Esophagus muscularis mucosa (tissue), 3 donors: ENCODE data around the gene GAS7.

Source experiments
- CTCF ChIP-seq, 3 experiments: fragments of 200-600 bp in 2 of 3; fragments of 450-650 bp in 1 of 3; sonication (generic) in 2 of 3; IDR thresholded peaks; one replicate each; pipeline ENCODE4 v1.5.1; 2017 to 2019; ENCODE audit warnings: antibody characterized with exemption in 3 of 3, mild to moderate bottlenecking in 2 of 3, moderate library complexity in 1 of 3
- POLR2A ChIP-seq: fragments of 450-650 bp; IDR thresholded peaks from one replicate; pipeline ENCODE4 v1.6.1; 2017; ENCODE audit warnings: antibody characterized with exemption, moderate library complexity, mild to moderate bottlenecking, low read depth
- POLR2AphosphoS5 ChIP-seq, 2 donors: sonication (generic); formaldehyde crosslinking; IDR thresholded peaks; one replicate each; pipeline ENCODE4 v1.6.1; 2017; ENCODE audit warnings: antibody characterized with exemption in 2 of 2

DNA sequence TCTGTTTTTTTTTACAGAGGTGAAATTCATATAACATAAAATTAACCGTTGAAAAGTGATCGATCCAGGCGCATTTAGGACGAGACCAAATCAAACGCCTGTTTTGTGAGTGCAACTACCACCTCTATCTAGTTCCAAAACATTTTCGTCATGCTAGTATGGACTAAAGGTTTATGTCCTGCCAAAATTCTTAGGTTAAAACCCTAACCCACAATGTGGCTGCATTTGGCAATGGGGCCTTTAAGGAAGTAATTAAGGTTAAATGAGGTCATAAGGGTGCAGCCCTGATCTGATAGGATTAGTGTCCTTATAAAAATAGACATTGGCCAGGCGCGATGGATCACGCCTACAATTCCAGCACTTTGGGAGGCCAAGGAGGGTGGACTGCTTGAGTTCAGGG is 260.5 kb downstream of the GAS7 start:
- TF ChIP-seq POLR2AphosphoS5 (IDR thresholded peaks at IDR 0.05) (no peak), CTCF (IDR thresholded peaks at IDR 0.05) (no peak), POLR2A (no peak)
